K562 (cell line): ENCODE measurements around the gene CREG1. TPM values are rescaled to one million over a fixed set of nuclear protein-coding genes. Genes with fewer than 3 reads are reported as not detected.

Experiments
- ATAC-seq: fragments of 200-7000 bp; cut with Tn5 transposase; 3 replicates; pipeline ENCODE4 v1.9.1; 2020; ENCODE audit warnings: moderate library complexity
- BruUV-seq: library from RNA; stranded (reverse); fragments of 400-500 nt; replicated peaks from 2 replicates; lab custom pipeline; 2021; lab: Mats Ljungman, UMichigan
- CTCF ChIA-PET: fragments of 300-600 bp; formaldehyde crosslinking; extraction: SDS; loops from one replicate; lab custom pipeline; 2021; ENCODE audit warnings: low intra/inter-chr PET ratio; lab: Yijun Ruan, JAX
- POLR2A ChIA-PET: fragments of 300-600, 350-650 bp; sonication (Branson Sonifier 250); formaldehyde crosslinking; extraction: SDS; loops from one replicate; lab custom pipeline; 2021; ENCODE audit warnings: antibody characterized with exemption, inconsistent platforms; lab: Yijun Ruan, JAX
- DNase-seq, 4 experiments: peaks; one replicate each; pipeline versions ENCODE4 v3.0.0 to v3.0.0-alpha.2; 2011 to 2018; ENCODE audit warnings: low spot score in 3 of 4, mixed read lengths in 3 of 4; ENCODE audit errors: extremely low read depth in 1 of 4
- FAIRE-seq: peaks from 2 replicates; lab custom pipeline; 2011; peaks lifted over from hg19 to GRCh38; lab: Jason Lieb, UNC
- H2AFZ ChIP-seq: 2 replicates; pipeline ENCODE4 v1.6.0; 2011; ENCODE audit warnings: low read depth, low read length, control low read depth, inconsistent platforms
- H3K27ac ChIP-seq: fragments of 200-600 bp; 3 replicates; pipeline ENCODE4 v1.8.0; 2011; ENCODE audit warnings: low read depth, mild to moderate bottlenecking, control low read depth, inconsistent platforms, low read length, moderate library complexity, mixed read lengths; ENCODE audit errors: extremely low read depth
- H3K27me3 ChIP-seq, 2 experiments: fragments of 300-600 bp in 1 of 2; 2 replicates in 1 of 2; 3 replicates in 1 of 2; pipeline versions ENCODE4 v1.6.0 to v1.8.0; 2011; ENCODE audit warnings: inconsistent platforms in 2 of 2, low read length in 2 of 2, mild to moderate bottlenecking in 1 of 2, mixed read lengths in 1 of 2, moderate library complexity in 1 of 2; ENCODE audit not compliant: control insufficient read depth in 2 of 2, insufficient read depth in 2 of 2
- H3K36me3 ChIP-seq: fragments of 300-600 bp; 3 replicates; pipeline ENCODE4 v1.8.0; 2011; ENCODE audit warnings: mild to moderate bottlenecking, low read length, inconsistent platforms; ENCODE audit not compliant: control insufficient read depth, insufficient read depth
- H3K4me1 ChIP-seq, 2 experiments: fragments of 200-600 bp in 1 of 2; replicated peaks in 1 of 2; 2 replicates in 1 of 2; 3 replicates in 1 of 2; pipeline versions ENCODE4 v1.5.1 to v1.8.0; 2011; ENCODE audit warnings: inconsistent platforms in 2 of 2, low read length in 2 of 2, mild to moderate bottlenecking in 1 of 2, mixed read lengths in 1 of 2, moderate library complexity in 1 of 2; ENCODE audit not compliant: control insufficient read depth in 2 of 2, insufficient read depth in 2 of 2
- H3K4me2 ChIP-seq: 2 replicates; pipeline ENCODE4 v1.6.1; 2011; ENCODE audit warnings: low read length, control low read depth, inconsistent platforms, mixed read lengths; ENCODE audit not compliant: insufficient read depth
- H3K4me3 ChIP-seq: fragments of 200-600 bp; sonication (generic), shearing (Covaris generic); 2 replicates; pipeline ENCODE4 v1.5.1; 2016; ENCODE audit warnings: control low read depth, inconsistent platforms
- H3K79me2 ChIP-seq: fragments of 200-600 bp; 3 replicates; pipeline ENCODE4 v1.8.0; 2011; ENCODE audit warnings: low read length, inconsistent platforms; ENCODE audit not compliant: control insufficient read depth, insufficient read depth
- H3K9ac ChIP-seq, 2 experiments: 2 replicates each; pipeline versions ENCODE4 v1.6.0 to v1.6.1; 2011; ENCODE audit warnings: low read depth in 2 of 2, low read length in 2 of 2, control low read depth in 1 of 2, inconsistent platforms in 1 of 2, mild to moderate bottlenecking in 1 of 2, mixed read lengths in 1 of 2; ENCODE audit not compliant: insufficient read depth in 1 of 2
- H3K9me1 ChIP-seq: one replicate; pipeline ENCODE4 v1.6.0; 2011; ENCODE audit warnings: inconsistent platforms, mild to moderate bottlenecking, low read length, moderate library complexity; ENCODE audit not compliant: control insufficient read depth, insufficient read depth
- H3K9me3 ChIP-seq: replicated peaks from 2 replicates; pipeline ENCODE4 v1.5.1; 2011; ENCODE audit warnings: low read depth, low read length, inconsistent platforms; ENCODE audit not compliant: control insufficient read depth, insufficient read depth
- H4K20me1 ChIP-seq: replicated peaks from 2 replicates; pipeline ENCODE4 v1.6.1; 2011; ENCODE audit warnings: low read length, inconsistent platforms, mixed read lengths; ENCODE audit not compliant: control insufficient read depth, insufficient read depth
- BACH1 ChIP-seq: fragments of 200-800 bp; sonication (Bioruptor generic); IDR thresholded peaks from 2 replicates; pipeline ENCODE4 v1.6.1; 2016; ENCODE audit warnings: missing genetic modification characterization, missing compliant biosample characterization
- FOXJ3 ChIP-seq: sonication (generic); formaldehyde crosslinking; IDR thresholded peaks from 2 replicates; pipeline ENCODE4 v1.4.0; 2020; ENCODE audit warnings: mild to moderate bottlenecking, missing genetic modification reagents
- FOXK2 ChIP-seq, 2 experiments: fragments of 450-650 bp; IDR thresholded peaks in 1 of 2; conservative IDR thresholded peaks in 1 of 2; 2 replicates each; pipeline ENCODE4 v1.6.1; 2016; ENCODE audit warnings: low read depth in 2 of 2, mild to moderate bottlenecking in 1 of 2
- MLLT1 ChIP-seq, 2 experiments: fragments of 450-650 bp; IDR thresholded peaks; 2 replicates each; pipeline ENCODE4 v1.6.1; 2016
- MTA3 ChIP-seq: fragments of 450-650 bp; formaldehyde crosslinking; IDR thresholded peaks from 2 replicates; pipeline ENCODE4 v1.6.1; 2017; ENCODE audit warnings: mild to moderate bottlenecking, borderline replicate concordance
- NFIC ChIP-seq: fragments of 450-650 bp; IDR thresholded peaks from 2 replicates; pipeline ENCODE4 v1.6.1; 2017; ENCODE audit warnings: mild to moderate bottlenecking, inconsistent platforms
- THRAP3 ChIP-seq: fragments of 450-650 bp; IDR thresholded peaks from 2 replicates; pipeline ENCODE4 v1.6.1; 2016; ENCODE audit warnings: mild to moderate bottlenecking, inconsistent platforms, borderline replicate concordance
- ZKSCAN8 ChIP-seq: fragments of 200-800 bp; sonication (Bioruptor generic); IDR thresholded peaks from 2 replicates; pipeline ENCODE4 v1.6.1; 2016; ENCODE audit warnings: missing genetic modification characterization, missing compliant biosample characterization
- ZNF165 ChIP-seq: fragments of 250-450 bp; sonication (Bioruptor Pico); IDR thresholded peaks from 2 replicates; pipeline ENCODE4 v1.4.0; 2020; ENCODE audit warnings: borderline replicate concordance
- WGBS: fragments of 100-300 bp; shearing (Covaris generic); methylation state at CpG from one replicate; pipeline ENCODE4 v1.1.6; 2016; ENCODE audit warnings: low coverage, mixed read lengths; ENCODE audit not compliant: insufficient coverage; ENCODE audit errors: missing lambda C conversion rate; 5-methylcytosine and 5-hydroxymethylcytosine counted together
- in situ Hi-C: fragments of 300-500 bp; cut with MboI; formaldehyde crosslinking; loops from 4 replicates; pipeline ENCODE4 v1.15.0; 2018; ENCODE audit warnings: inconsistent platforms, mixed read lengths
- intact Hi-C: fragments of 100-400 bp; cut with micrococcal nuclease; formaldehyde crosslinking; loops from 2 replicates; pipeline ENCODE4 v1.14.2; 2022
- polyA plus RNA-seq, 8 experiments: library from polyadenylated mRNA; depleted of rRNA in 4 of 8; stranded (reverse) in 5 of 8; unstranded in 3 of 8; fragments of >200 nt; fragmentation: Nextera tagmentation in 2 of 8; fragmentation: Illumina TruSeq in 1 of 8; extraction: Ambion mirVana in 2 of 8; extraction: Trizol in 1 of 8; gene quantifications; 2 replicates each; pipeline versions ENCODE4 v1.2.1 to v1.2.3, GENCODE V29; 2011 to 2014; ENCODE audit warnings: inconsistent platforms in 1 of 8, missing spikeins in 1 of 8
- total RNA-seq, 7 experiments: library from RNA; depleted of rRNA in 6 of 7; stranded (reverse); fragments of >200 nt in 6 of 7; fragmentation: Illumina TruSeq in 2 of 7; extraction: Trizol in 2 of 7; gene quantifications; 2 replicates each; pipeline versions ENCODE4 v1.2.1 to v1.2.3, GENCODE V29; 2011 to 2021; ENCODE audit warnings: low replicate concordance in 1 of 7

Gene CREG1
- total and polyA plus RNA-seq, 9 of the 15 experiments (the other 6 are each of a cell fraction or from before 2014, with no cell fraction given) = 45.7 to 272 (median 161) TPM

- TF ChIP-seq FOXK2 (conservative IDR thresholded peaks at IDR 0.05 in 1 of 2, IDR thresholded peaks at IDR 0.05 in 1 of 2; ENCODE audit: low read depth in 2 of 2) = 0 out of 4 replicates have a peak, but pooled peaks of 1 of the 2 experiments have one; percentile 22
Observed at GRCh38 chr1:167520711-167521206, 32.8 kb downstream of the CREG1 start (continued).

DNA sequence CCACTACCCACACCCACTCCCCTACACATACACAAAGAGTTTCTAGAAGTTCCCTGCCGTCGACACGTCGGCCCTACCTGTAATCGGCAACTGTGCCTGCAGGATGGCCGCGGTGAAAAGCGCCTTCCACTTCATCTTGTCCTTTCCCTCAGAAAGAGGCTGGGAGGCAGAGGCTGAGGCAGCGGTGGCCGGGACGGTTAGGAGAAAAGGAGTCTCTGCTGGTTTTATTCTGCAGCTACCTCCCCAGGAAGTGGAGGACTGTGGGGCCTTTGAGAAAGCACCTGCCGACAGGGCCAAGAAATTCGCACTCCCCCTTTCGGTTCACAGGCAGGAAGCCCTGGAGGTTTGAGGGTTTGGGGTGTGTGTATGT is 35.2 kb downstream of the CREG1 start, which contains the start of gene CD247:
TSS of gene CD247 (minus strand) at position 199 of the 370 bp plus-strand sequence. CDS start at position 135, 64 bp downstream.
- FAIRE-seq (no peak), DNase-seq (no peak), ATAC-seq (no peak)
- intact Hi-C loops (no loop called here), in situ Hi-C loops (no loop called here)
- no peak within 1 kb of the TSS for H3K4me3 ChIP-seq
- H2AFZ ChIP-seq = peak within 1 kb of the TSS; percentile 97
- no peaks in the 10 kb centered on the region for H3K9me3 ChIP-seq
- no peaks in the 10 kb centered on the region for H3K27me3 ChIP-seq
- peak; percentile 96; the same call in 1 of the 2 replicates for TF ChIP-seq THRAP3
- TF ChIP-seq ZNF165 (CRISPR knock-in tag) = no peak
- 0 out of 2 replicates have a peak, but pooled peaks have one; percentile 5 for TF ChIP-seq NFIC
- TF ChIP-seq MTA3 = no peak
- peak in 1 of 2 experiments; percentile 93; a peak in 2 of 4 replicates for TF ChIP-seq MLLT1 (IDR thresholded peaks at IDR 0.05)
- no peak for TF ChIP-seq FOXJ3
- TF ChIP-seq ZKSCAN8 (CRISPR knock-in tag) = 0 out of 2 replicates have a peak, but pooled peaks have one; percentile 11
- TF ChIP-seq BACH1 (tag) = no peak
- H3K9me1 ChIP-seq = no peaks in the 10 kb centered on the region
- peaks cover 9 to 12% of the 10 kb centered on the region in 2 experiments; a peak in 4 of 5 replicates for H3K4me1 ChIP-seq
- CTCF ChIA-PET = no interaction called here
- H4K20me1 ChIP-seq = no peaks in the 10 kb centered on the region
- no peaks in the 10 kb centered on the region for H3K79me2 ChIP-seq
- H3K9ac ChIP-seq = peak within 1 kb of the TSS; percentile 45 to 78; a peak in 3 of 4 replicates
- H3K36me3 ChIP-seq = no peaks in the 10 kb centered on the region
- H3K27ac ChIP-seq = peak within 1 kb of the TSS; percentile 26; the same call in 1 of the 3 replicates
- POLR2A ChIA-PET = interaction anchor here (0.7 to 2.3 kb wide), 5 partner anchors 10 to 23 kb away, joined by 3 to 7 read pairs (median 5); no protein-coding TSS in a partner anchor
- no TSS peak for BruUV-seq
- 70% methylated on average over 14 of the region's 14 CpGs for WGBS
- peak within 1 kb of the TSS; percentile 68 for H3K4me2 ChIP-seq
